Cardiac muscle cell (in vitro differentiated cells and primary cell): ENCODE results near the gene COL26A1. TPM values are rescaled to one million over a fixed set of nuclear protein-coding genes. Genes with fewer than 3 reads are reported as not detected.
"Not testable (repeated sequence)": the region's sequence is repeated elsewhere in the genome, so short reads cannot be mapped to it uniquely, and the experiment has no call there.

Experiments
- DNase-seq, 2 donors: peaks; one replicate each; pipeline versions ENCODE4 v3.0.0 to v3.0.0-alpha.2; 2010 to 2017; ENCODE audit warnings: low read depth in 1 of 2, low spot score in 1 of 2
- H3K27ac ChIP-seq: fragments of 200-600 bp; sonication (generic); 2 replicates; pipeline ENCODE4 v1.5.1; 2016
- H3K27me3 ChIP-seq: fragments of 200-600 bp; sonication (generic); 2 replicates; pipeline ENCODE4 v1.6.0; 2016; ENCODE audit warnings: control low read depth
- H3K36me3 ChIP-seq: fragments of 200-600 bp; sonication (generic); 2 replicates; pipeline ENCODE4 v1.5.1; 2016; ENCODE audit warnings: control low read depth
- H3K4me1 ChIP-seq: fragments of 200-600 bp; sonication (generic); 2 replicates; pipeline ENCODE4 v1.8.1; 2017; ENCODE audit warnings: low read depth, mild to moderate bottlenecking, mixed run types
- H3K4me3 ChIP-seq: fragments of 200-600 bp; sonication (generic); 2 replicates; pipeline ENCODE4 v1.5.1; 2016; ENCODE audit warnings: mild to moderate bottlenecking
- H3K9me3 ChIP-seq: fragments of 200-600 bp; sonication (generic); 2 replicates; pipeline ENCODE4 v1.5.1; 2017; ENCODE audit warnings: low read depth, mild to moderate bottlenecking, control low read depth
- polyA plus RNA-seq: library from polyadenylated mRNA; unstranded; fragments of >200 nt; fragmentation: Nextera tagmentation; extraction: Ambion mirVana; gene quantifications from 2 replicates; pipeline ENCODE4 v1.2.1, GENCODE V29; 2016
- total RNA-seq: library from RNA; depleted of rRNA; stranded (reverse); fragments of >200 nt; gene quantifications from 2 replicates; pipeline ENCODE4 v1.2.3, GENCODE V29; 2016
- TF ChIP-seq, protein P1 (sequence below): IDR thresholded peaks from 2 replicates; pipeline ENCODE4 v1.5.1; 2012; ENCODE audit warnings: low read depth, mild to moderate bottlenecking, low read length

Gene COL26A1
- total and polyA plus RNA-seq, 2 experiments from 2014 or later: 12.5 to 44.8 TPM

DNA sequence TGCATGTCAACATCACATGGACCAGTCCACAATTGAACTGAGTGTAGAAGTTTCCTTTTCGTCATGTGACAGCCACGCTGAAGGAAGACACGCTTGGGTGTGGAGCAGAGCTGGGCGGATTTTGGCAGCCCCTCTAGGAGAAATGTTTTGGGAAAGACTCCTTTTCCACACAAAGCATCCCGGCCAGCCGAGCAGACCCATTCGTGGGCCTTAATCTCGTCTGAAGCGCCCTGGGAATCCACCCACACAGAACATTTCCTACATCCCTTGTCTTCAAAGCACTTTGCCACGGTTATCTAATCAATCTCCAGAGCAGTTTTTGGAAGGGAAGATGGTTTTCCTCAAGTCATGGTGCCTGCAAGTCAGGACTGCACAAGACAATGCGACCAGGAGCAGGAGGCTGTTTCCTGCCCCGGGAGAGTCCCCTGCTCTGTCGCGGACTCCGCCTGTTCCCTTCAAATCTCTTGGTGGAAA, 32.6 kb upstream of the COL26A1 start:
- no peaks in the 10 kb centered on the region for H3K27me3 ChIP-seq
- DNase-seq: peak in 1 of 2 donors; percentile 6
- H3K36me3 ChIP-seq: no peaks in the 10 kb centered on the region
- no peak overlapping the region for H3K27ac ChIP-seq
- H3K9me3 ChIP-seq: no peaks in the 10 kb centered on the region
- H3K4me3 ChIP-seq: no peak overlapping the region
- no peaks in the 10 kb centered on the region for H3K4me1 ChIP-seq
- TF ChIP-seq, protein P1, sequence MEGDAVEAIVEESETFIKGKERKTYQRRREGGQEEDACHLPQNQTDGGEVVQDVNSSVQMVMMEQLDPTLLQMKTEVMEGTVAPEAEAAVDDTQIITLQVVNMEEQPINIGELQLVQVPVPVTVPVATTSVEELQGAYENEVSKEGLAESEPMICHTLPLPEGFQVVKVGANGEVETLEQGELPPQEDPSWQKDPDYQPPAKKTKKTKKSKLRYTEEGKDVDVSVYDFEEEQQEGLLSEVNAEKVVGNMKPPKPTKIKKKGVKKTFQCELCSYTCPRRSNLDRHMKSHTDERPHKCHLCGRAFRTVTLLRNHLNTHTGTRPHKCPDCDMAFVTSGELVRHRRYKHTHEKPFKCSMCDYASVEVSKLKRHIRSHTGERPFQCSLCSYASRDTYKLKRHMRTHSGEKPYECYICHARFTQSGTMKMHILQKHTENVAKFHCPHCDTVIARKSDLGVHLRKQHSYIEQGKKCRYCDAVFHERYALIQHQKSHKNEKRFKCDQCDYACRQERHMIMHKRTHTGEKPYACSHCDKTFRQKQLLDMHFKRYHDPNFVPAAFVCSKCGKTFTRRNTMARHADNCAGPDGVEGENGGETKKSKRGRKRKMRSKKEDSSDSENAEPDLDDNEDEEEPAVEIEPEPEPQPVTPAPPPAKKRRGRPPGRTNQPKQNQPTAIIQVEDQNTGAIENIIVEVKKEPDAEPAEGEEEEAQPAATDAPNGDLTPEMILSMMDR: no peak

DNA sequence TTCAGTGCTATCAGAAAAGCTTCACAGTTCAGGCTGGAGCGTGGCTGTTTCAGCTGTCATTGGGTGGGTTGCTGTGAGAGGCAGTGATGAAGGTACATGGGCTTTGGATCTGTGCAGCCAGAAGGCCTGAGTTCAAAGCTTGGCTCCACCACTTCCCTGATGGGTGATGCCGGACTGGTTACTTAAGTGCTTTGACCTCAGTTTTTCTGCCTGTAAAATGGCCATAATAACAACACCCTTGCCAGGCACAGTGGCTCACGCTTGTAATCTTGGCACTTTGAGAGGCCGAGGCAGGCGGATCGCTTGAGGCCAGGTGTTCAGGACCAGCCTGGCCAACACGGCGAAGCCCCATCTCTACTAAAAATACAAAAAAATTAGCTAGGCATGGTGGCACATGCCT, 30.6 kb upstream of the COL26A1 start:
- H3K27ac ChIP-seq: no peak overlapping the region
- DNase-seq: no peak
- no peaks in the 10 kb centered on the region for H3K9me3 ChIP-seq
- H3K36me3 ChIP-seq: no peaks in the 10 kb centered on the region
- TF ChIP-seq, protein P1: no peak
- H3K4me3 ChIP-seq: no peak overlapping the region
- H3K4me1 ChIP-seq: no peaks in the 10 kb centered on the region
- H3K27me3 ChIP-seq: no peaks in the 10 kb centered on the region

DNA sequence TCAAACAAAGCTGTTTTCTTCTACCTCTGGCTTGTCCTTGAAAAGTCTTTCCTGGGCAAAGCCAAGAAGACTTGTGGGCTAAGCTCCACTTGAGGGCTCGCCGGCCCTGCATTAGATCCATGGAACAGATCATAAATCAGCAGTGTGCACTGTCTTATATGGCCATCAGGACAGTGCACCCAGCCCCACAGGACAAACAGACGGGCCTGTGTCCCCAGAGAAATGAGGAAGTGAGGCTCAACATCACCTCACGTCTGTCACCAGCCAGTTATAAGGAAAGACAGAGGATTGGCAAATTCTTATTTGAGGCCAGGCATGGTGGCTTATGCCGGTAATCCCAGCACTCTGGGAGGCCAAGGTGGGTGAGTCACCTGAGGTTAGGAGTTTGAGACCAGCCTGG, 28.8 kb upstream of the COL26A1 start:
- H3K27me3 ChIP-seq: no peaks in the 10 kb centered on the region
- TF ChIP-seq, protein P1: no peak
- no peaks in the 10 kb centered on the region for H3K4me1 ChIP-seq
- no peak for DNase-seq
- no peak overlapping the region for H3K4me3 ChIP-seq
- H3K36me3 ChIP-seq: no peaks in the 10 kb centered on the region
- H3K9me3 ChIP-seq: no peaks in the 10 kb centered on the region
- H3K27ac ChIP-seq: no peak overlapping the region

DNA sequence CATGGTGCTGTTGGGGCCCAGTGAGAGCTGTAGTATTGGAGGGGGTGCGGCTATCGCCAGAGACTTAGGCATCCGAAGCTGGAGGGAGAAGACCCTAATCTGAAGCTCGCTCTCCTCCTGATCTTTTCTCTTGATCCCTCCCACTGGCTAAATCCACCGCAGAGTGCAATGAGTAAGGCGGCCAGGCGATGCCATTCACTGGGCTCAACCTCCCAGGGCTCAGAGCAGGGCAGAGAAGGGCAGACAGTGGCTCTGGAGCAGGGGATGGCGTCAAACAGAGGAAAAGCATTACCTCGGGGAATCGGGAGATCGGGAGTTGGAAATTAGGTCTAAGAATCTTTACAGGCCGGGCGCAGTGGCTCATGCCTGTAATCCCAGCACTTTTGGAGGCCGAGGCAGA, 22.3 kb upstream of the COL26A1 start:
- TF ChIP-seq, protein P1: no peak
- Histone ChIP-seq H3K36me3 (no peaks in the 10 kb centered on the region), H3K4me1 (no peaks in the 10 kb centered on the region), H3K9me3 (no peaks in the 10 kb centered on the region), H3K27ac (no peak overlapping the region), H3K4me3 (no peak overlapping the region), H3K27me3 (no peaks in the 10 kb centered on the region)
- no peak for DNase-seq

DNA sequence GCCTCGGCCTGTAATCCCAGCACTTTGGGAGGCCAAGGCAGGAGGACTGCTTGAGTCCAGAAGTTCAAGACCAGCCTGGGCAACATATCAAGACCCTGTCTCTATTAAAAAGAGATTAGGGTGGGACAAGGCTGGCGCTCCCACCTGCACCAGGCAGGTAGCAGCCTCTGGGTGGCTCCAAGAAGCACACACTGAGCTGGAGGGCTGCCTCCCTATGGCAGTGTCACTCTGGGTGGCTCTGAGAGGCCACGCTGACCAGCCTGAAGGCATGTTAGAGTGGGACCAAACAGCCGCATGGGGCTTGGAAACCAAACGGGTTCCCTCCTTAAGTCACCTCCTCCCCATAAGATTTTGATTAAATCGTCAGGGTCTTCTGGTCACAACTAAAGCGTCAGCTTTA, 19.8 kb upstream of the COL26A1 start:
- TF ChIP-seq, protein P1: no peak
- no peaks in the 10 kb centered on the region for H3K27me3 ChIP-seq

DNA sequence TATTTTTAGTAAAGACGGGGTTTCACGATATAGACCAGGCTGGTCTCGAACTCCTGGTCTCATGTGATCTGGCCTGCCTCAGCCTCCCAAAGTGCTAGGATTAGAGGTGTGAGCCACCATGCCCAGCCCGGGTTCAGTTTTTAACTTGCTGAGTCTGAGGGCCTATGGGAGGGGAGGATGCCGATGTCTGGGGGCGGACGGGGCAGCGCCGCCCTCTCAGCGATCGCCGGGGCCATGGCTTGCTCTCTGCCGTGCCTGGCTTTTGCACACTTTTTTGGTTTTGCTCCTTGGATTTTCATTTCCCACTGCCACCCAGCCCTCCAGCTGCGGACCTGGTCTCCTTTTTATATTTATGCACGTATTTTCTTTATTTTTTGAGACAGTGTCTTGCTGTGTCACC, 15.2 kb upstream of the COL26A1 start:
- no peak for DNase-seq
- no peak overlapping the region for H3K27ac ChIP-seq

More for the DNA sequence above, 19.8 kb upstream of the COL26A1 start:
- Histone ChIP-seq H3K9me3 (no peaks in the 10 kb centered on the region), H3K4me3 (no peak overlapping the region), H3K4me1 (no peaks in the 10 kb centered on the region), H3K36me3 (no peaks in the 10 kb centered on the region), H3K27ac (no peak overlapping the region)
- no peak for DNase-seq

DNA sequence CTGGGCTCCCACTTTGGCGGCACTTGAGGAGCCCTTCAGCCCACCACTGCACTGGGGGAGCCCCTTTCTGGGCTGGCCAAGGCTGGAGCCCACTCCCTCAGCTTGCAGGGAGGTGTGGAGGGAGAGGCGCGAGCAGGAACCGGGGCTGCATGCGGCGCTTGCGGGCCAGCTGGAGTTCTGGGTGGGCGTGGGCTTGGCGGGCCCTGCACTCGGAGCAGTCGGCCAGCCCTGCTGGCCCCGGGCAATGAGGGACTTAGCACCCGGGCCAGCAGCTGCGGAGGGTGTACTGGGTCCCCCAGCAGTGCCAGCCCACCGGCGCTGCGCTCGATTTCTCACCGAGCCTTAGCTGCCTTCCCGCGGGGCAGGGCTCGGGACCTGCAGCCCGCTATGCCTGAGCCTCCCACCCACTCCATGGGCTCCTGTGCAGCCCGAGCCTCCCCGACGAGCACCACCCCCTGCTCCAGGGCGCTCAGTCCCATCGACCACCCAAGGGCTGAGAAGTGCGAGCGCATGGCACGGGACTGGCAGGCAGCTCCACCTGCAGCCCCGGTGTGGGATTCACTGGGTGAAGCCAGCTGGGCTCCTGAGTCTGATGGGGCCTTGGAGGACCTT, 14.1 kb upstream of the COL26A1 start:
- not testable (repeated sequence) for H3K27me3 ChIP-seq, H3K36me3 ChIP-seq, H3K4me1 ChIP-seq, DNase-seq, H3K27ac ChIP-seq, H3K4me3 ChIP-seq, H3K9me3 ChIP-seq

More for the DNA sequence above, 15.2 kb upstream of the COL26A1 start:
- Histone ChIP-seq H3K4me3 (no peak overlapping the region), H3K9me3 (no peaks in the 10 kb centered on the region), H3K36me3 (no peaks in the 10 kb centered on the region), H3K4me1 (peaks cover 4% of the 10 kb centered on the region), H3K27me3 (no peaks in the 10 kb centered on the region)
- TF ChIP-seq, protein P1: no peak

DNA sequence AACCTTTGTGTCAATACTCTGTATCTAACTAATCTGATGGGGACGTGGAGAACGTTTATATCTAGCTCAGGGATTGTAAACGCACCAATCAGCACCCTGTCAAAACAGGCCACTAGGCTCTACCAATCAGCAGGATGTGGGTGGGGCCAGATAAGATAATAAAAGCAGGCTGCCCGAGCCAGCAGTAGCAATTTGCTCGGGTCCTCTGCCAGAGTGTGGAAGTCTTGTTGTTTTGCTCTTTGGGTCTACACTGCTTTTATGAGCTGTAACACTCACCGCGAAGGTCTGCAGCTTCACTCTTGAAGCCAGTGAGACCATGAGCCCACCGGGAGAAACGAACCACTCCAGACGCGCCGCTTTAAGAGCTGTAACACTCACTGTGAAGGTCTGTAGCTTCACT, 13.4 kb upstream of the COL26A1 start:
- H3K27me3 ChIP-seq, H3K27ac ChIP-seq, H3K36me3 ChIP-seq, H3K4me3 ChIP-seq, DNase-seq, H3K4me1 ChIP-seq, H3K9me3 ChIP-seq: not testable (repeated sequence)
